Stomach (tissue), 4 donors: ENCODE measurements around the gene PURB.
"Not testable (repeated sequence)": the region's sequence is repeated elsewhere in the genome, so short reads cannot be mapped to it uniquely, and the experiment has no call there.

Experiments used
- POLR2A ChIP-seq, 4 donors: fragments of 450-650 bp; IDR thresholded peaks; one replicate each; pipeline ENCODE4 v1.6.1; 2016; ENCODE audit warnings: antibody characterized with exemption in 4 of 4, control low read depth in 2 of 4, mild to moderate bottlenecking in 1 of 4, moderate library complexity in 1 of 4
- POLR2AphosphoS5 ChIP-seq, 3 donors: sonication (generic); formaldehyde crosslinking; IDR thresholded peaks; one replicate each; pipeline ENCODE4 v1.6.1; 2016; ENCODE audit warnings: antibody characterized with exemption in 3 of 3
- TF ChIP-seq, protein P1 (sequence below), 7 experiments: fragments of 450-650 bp in 4 of 7; fragments of 200-600 bp in 3 of 7; sonication (generic) in 3 of 7; IDR thresholded peaks; one replicate each; pipeline ENCODE4 v1.5.1; 2016 to 2019; ENCODE audit warnings: antibody characterized with exemption in 7 of 7, control low read depth in 2 of 7, mild to moderate bottlenecking in 1 of 7

- not testable (repeated sequence) for TF ChIP-seq POLR2AphosphoS5, POLR2A (IDR thresholded peaks at IDR 0.05)
- TF ChIP-seq, protein P1, sequence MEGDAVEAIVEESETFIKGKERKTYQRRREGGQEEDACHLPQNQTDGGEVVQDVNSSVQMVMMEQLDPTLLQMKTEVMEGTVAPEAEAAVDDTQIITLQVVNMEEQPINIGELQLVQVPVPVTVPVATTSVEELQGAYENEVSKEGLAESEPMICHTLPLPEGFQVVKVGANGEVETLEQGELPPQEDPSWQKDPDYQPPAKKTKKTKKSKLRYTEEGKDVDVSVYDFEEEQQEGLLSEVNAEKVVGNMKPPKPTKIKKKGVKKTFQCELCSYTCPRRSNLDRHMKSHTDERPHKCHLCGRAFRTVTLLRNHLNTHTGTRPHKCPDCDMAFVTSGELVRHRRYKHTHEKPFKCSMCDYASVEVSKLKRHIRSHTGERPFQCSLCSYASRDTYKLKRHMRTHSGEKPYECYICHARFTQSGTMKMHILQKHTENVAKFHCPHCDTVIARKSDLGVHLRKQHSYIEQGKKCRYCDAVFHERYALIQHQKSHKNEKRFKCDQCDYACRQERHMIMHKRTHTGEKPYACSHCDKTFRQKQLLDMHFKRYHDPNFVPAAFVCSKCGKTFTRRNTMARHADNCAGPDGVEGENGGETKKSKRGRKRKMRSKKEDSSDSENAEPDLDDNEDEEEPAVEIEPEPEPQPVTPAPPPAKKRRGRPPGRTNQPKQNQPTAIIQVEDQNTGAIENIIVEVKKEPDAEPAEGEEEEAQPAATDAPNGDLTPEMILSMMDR (IDR thresholded peaks at IDR 0.05) = not testable (repeated sequence)
Observed at GRCh38 chr7:44870336-44870735, 15.0 kb downstream of the PURB start.
